ENCODE measurements around the gene ARMC2.
A peak's percentile ranks its signal among the peaks of the same experiment; 100 is the strongest.
"Not testable (repeated sequence)": the region's sequence is repeated elsewhere in the genome, so short reads cannot be mapped to it uniquely, and the experiment has no call there.

ARMC2 gene

DNA sequence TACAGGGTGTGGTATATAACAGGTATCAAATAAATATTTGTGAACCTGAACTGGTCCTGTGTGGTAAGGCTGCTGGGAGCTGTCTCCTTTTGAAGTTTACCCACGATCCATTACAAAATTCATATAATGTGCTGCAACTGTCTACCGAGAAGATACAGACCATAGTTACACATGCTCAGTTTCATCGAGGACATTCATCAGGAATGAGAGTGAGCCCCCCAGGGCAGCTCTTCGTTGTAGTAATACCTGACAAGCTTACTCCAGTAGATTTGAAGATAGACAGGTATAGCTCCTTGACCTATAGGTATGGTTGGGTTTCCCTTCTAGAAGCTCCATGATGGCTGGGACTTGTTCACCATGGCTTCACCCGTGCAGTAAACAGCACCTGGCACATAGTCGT, 25.7 kb downstream of the ARMC2 start:
- DNase-seq: no peak

DNA sequence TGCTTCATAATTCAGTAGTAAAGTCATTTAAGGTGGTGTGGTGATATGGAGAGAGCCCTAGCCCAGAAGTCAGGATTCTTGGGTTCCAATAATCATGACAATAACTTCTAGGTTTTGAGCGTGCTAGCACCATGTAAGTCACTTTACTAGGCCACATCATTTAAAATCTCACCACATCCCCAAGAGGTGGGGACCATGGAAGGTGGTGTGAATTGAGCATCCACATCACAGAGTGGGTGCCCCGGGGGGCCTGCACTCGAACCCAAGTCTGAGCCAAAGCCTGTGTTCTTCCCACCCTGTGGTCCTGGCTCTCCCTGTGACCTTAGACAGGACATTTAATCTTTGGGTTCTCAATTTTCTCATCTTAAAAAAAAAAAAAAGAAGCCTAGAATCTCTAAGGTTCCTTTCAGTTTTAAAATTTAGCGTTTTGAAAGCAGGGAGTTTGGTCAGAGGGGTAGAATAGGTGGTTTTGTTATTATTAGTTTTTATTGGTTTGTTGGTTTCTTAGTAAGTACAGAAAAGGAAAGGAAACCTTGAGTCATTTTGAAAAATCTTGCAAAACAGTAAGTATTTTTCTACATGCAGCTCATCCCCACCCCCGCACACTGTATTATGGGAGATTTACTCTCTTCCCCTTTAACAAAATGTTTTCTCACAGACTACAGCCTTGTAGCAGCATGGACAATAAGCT, 26.4 kb downstream of the ARMC2 start:
- no peak for DNase-seq

DNA sequence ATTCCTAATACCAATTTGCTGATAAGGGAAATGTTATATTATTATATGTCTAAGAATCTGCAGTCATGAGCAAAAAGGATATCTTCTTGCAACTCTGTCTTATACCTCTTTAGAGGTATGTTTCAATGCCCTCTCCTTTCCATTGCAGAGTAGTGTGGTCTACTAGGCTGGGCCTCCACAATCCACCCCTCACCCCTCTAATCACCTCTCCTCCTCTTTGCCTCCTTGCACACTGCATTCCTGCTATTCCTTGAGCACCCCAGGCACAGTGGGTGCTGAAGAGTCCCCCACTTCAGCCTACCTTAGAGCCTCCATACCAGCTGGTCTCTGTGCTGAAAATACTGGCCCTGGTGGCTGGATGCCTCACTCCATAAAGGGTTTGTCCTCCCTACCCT, 26.9 kb downstream of the ARMC2 start:
- no peak for DNase-seq

- DNase-seq: no peak
Measured at GRCh38 chr6:108877046-108877751, 29.0 kb downstream of the ARMC2 start.

GRCh38 chr6:108878942-108879341, 30.7 kb downstream of the ARMC2 start:
- DNase-seq: no peak

DNA sequence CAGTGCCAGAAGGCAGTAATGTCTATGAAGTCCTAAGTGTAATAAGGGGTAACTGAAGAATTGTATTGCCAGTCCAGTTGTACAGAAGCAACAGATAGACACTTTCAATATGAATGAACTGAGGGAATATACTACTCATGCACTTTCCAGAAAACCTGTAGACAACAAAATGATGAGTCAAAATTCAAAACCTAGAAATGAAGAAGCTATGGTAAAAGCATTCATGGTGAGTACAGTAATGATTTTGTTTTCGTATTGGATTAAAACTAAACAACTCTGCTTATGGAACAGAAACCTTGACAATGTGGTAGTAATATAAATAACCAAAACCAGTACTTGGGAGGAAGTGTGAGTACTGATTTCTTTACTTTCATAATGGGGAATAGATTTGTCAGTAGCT, 35.0 kb downstream of the ARMC2 start:
- no peak for DNase-seq

- no peak for DNase-seq
Measured at GRCh38 chr6:108884211-108885059, 36.2 kb downstream of the ARMC2 start.

DNA sequence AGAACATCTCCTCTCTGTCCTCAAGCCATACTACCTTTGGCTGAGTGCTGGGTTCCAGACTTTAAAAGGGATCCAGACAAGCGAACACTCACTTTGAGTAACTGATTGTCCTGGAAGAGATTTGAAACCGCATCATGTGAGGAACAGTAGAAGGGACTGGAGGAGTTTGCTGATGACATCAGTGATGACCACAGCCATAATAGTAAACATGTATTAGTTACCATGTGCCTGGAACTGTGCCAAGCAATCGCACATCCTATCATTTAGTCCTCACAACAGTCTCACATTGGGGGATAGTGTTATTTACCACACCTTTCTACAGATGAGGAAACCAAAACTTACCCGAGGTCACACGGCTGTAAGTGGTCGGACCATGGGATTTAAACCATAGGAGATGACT, 39.8 kb downstream of the ARMC2 start:
- DNase-seq: no peak

DNA sequence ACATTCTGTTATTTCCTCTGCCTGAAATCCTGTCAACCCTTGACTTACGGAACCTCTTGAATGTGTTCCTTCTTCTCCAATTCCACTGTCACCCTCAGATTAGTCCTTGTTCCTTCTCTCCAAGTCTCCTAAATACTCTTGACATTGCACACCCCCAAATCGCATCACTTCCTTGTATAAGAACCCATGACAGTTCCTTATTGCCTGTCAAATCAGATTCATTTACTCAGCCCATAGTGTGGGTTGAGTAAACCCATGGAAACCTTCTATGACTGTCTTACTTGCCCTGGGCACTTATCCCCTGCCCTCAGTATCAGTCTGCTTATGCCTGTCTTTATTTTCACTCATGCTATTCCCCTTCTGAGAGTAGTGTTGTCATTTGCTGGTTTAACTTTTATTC, 40.5 kb downstream of the ARMC2 start:
- DNase-seq: no peak

DNA sequence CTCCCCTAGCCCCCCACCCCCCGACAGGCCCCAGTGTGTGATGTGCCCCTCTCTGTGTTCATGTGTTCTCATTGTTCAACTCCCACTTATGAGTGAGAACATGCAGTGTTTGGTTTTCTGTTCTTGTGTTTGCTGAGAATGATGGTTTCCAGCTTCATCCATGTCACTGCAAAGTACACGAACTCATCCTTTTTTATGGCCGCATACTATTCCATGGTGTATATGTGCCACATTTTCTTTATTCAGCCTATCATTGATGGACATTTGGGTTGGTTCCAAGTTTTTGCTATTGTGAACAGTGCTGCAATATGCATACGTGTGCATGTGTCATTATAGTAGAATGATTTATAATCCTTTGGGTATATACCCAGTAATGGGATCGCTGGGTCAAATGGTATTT, 42.7 kb downstream of the ARMC2 start:
- DNase-seq: not testable (repeated sequence)

- no peak for DNase-seq
Measured at GRCh38 chr6:108895571-108895970, 47.3 kb downstream of the ARMC2 start.

GRCh38 chr6:108896111-108896661, 48.0 kb downstream of the ARMC2 start:
- DNase-seq: no peak

- peak; percentile 45 for DNase-seq
Measured at GRCh38 chr6:108897371-108897770, 49.1 kb downstream of the ARMC2 start.

DNA sequence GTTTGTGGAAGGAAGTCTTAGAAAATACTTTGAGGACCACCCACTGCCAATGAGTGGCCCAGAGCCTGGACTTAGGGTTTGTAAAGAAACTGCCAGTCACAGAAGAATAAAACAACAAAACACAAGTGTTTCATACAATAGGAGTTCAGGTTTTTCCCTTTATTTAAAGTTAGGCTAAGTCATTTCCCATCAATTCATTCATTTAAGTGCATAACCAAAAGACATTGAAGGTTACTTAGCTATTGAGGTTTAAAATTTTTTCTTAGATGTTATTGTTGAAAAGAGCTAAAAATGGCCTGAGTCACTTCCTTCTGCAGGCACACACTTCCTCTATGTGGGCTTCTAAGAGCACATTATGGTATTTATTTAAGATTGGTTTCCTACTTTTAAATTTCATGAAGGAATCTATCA, 54.2 kb downstream of the ARMC2 start:
- no peak for DNase-seq

DNA sequence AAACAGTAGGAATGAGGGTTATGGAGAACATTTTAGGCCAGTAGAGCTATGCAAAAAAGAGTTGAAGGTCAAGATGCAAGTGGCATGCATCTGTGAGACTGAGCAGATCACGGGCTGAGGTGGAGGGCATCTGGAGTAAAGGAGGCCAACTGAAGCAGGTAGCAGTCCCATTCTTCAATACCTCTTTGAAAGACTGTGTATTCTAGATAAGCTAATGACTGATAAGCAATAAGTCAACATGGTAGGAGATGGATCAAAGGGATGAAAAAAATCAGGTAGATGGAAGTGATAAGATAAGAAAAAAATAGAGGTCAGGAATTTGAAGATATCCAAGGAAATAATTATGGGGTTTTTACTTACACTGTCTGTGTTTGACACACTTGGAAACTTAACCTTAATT, 55.6 kb downstream of the ARMC2 start:
- no peak for DNase-seq

DNA sequence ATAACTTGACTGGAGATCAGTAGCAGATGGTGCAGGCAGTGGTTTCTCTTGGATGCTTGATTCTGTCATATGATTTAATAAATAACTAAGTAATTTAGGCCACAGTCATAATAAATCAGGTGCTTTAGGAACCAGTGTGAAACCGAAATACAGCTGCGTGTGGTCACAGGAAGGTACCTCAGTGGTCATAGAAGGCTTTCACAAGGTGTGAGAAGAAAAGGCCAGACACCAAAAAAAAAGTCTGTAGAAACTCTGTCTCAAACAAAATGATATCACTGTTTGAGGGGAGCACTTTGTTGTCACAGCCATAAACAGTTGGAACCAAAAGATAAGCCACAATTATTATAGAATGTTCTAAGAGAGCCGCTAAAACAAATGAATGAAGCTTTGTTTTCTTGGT, 56.5 kb downstream of the ARMC2 start:
- DNase-seq: no peak

DNA sequence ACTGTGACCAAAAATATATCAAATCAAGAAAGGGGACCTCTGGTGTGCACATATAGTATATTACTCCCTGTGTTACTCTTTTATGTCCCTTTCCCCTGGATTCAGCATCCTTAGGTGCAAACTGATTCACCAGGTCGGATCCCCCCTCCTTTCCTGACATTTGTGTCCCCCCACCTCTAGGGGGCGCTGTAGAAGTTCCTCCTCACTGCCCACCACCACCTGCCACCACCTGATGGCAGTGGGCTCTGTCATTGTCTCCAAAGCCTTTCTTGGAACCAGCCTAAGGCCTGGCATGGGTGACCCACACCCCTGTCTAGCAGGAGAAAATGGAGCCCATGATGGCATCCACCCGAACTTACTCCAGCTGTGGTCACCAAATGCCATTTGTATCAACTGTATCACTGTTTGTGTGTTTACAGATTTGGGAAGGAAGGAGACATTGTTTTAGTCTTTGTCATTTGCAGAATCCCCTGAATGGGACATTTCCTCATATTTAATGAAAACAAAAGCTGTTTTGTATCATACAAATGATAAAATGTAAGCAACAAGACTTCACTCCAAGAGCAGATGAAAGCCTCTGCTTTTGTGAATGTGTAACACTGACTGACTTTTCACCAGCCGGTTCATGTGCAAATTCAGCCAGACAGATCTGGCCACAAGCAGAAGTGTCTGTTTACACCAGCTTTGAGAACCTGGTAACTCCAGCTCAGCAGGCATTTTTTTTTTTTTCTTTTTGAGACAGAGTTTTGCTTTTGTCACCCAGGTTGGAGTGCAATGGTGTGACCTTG, 66.2 kb downstream of the ARMC2 start:
- DNase-seq: no peak

- DNase-seq: no peak
Measured at GRCh38 chr6:108915258-108915657, 67.0 kb downstream of the ARMC2 start.

- DNase-seq: no peak
Measured at GRCh38 chr6:108916026-108916686, 67.9 kb downstream of the ARMC2 start.

- no peak for DNase-seq
Measured at GRCh38 chr6:108920751-108921150, 72.5 kb downstream of the ARMC2 start.

DNA sequence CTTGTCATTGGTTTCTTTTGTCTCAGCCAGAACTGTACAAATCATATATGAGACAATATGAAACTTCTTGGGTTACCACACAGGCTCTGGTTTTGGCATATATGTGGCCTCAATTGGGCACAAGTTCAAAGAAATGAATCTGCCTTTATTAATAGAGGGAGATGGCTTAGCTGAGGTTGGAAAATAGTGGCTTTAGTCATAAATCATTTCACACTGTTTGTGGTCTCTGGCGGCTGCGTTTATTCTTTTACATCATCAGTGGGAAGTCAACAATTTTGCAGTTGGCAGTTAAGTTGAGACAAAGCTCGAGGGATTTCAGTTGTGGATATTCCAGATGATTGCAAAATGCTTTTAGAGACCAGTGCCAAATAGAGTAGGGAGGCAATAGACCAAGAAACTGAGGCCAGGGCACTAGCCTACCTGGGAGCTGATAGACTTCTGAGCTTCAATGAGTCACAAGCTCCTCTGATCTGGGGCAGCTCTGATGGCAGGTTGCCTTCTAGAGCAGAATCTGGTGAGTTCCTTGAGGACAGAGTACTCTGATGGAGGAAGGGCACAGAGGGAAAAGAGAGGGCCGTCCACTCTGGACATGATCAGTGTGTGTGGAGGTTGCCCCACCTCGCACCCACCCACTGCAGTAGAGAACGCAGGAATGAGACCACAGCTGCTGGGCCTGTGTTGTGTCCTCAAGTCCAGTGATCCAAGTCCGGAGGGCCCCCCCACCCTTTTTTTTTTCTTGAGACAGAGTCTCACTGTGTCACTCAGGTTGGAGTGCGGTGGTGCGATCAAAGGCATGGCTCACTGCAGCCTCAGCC, 73.5 kb downstream of the ARMC2 start:
- DNase-seq: no peak

Data from NCI-H1694 treated with DMSO at 0.1 percent for 48 hours (cell line).